BE2C (cell line): ENCODE data around the gene TPBGL.

Experiments used
- DNase-seq: peaks from one replicate; pipeline ENCODE4 v3.0.0-alpha.2; 2020
- H3K27me3 ChIP-seq: fragments of 250-450 bp; sonication (Bioruptor Pico); 2 replicates; pipeline ENCODE4 v1.5.1; 2020; ENCODE audit warnings: mild to moderate bottlenecking
- H3K36me3 ChIP-seq: fragments of 250-450 bp; sonication (Bioruptor Pico); 2 replicates; pipeline ENCODE4 v1.5.1; 2020; ENCODE audit warnings: mild to moderate bottlenecking
- H3K4me1 ChIP-seq: fragments of 250-450 bp; sonication (Bioruptor Pico); 2 replicates; pipeline ENCODE4 v1.5.1; 2020
- H3K4me3 ChIP-seq: 2 replicates; pipeline ENCODE4 v1.5.1; 2011; ENCODE audit warnings: low read depth, low read length
- H3K9me3 ChIP-seq: fragments of 250-450 bp; sonication (Bioruptor Pico); 2 replicates; pipeline ENCODE4 v1.5.1; 2020
- TF ChIP-seq, protein P1 (sequence below): IDR thresholded peaks from 2 replicates; pipeline ENCODE4 v1.5.1; 2012; ENCODE audit warnings: mild to moderate bottlenecking, low read depth, low read length

Gene TPBGL

DNA sequence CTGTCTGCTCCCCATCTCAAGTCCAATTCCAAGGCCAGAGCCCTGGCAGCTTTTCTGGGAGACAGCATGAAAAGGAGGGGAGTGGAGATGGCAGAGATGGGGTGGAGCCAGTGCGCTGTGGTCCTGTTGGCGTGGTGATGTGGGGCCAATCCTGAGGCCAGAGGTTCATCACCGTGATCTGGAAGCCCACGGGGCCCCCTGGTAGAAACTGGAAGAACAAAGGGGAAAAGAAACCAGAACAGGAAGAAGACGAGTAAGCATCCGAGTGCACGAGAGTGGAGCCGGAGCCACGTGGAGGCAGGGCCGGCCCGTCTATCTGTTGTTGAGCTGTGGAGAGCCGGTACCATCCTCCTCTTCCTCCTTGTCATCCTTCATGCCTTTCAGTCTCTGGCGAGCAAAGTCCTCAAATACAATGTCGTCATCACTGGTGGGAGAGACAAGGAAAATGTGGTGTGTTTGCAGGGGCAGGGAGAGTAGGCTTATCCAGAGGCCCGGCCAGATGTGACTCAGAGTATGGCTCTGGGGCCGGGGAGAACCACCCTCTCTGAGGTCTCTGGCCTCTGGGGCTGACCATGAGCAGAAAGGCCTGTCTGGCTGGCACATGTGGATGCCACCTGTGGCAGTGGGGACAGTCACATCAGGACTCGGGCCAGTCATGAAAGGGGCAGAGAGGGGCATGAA is 25.4 kb downstream of the TPBGL start:
- Histone ChIP-seq H3K36me3 (peaks cover 21% of the 10 kb centered on the region), H3K9me3 (no peaks in the 10 kb centered on the region), H3K4me1 (no peaks in the 10 kb centered on the region), H3K4me3 (no peak overlapping the region), H3K27me3 (no peaks in the 10 kb centered on the region)
- DNase-seq = peak; percentile 10
- TF ChIP-seq, protein P1, sequence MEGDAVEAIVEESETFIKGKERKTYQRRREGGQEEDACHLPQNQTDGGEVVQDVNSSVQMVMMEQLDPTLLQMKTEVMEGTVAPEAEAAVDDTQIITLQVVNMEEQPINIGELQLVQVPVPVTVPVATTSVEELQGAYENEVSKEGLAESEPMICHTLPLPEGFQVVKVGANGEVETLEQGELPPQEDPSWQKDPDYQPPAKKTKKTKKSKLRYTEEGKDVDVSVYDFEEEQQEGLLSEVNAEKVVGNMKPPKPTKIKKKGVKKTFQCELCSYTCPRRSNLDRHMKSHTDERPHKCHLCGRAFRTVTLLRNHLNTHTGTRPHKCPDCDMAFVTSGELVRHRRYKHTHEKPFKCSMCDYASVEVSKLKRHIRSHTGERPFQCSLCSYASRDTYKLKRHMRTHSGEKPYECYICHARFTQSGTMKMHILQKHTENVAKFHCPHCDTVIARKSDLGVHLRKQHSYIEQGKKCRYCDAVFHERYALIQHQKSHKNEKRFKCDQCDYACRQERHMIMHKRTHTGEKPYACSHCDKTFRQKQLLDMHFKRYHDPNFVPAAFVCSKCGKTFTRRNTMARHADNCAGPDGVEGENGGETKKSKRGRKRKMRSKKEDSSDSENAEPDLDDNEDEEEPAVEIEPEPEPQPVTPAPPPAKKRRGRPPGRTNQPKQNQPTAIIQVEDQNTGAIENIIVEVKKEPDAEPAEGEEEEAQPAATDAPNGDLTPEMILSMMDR = no peak

DNA sequence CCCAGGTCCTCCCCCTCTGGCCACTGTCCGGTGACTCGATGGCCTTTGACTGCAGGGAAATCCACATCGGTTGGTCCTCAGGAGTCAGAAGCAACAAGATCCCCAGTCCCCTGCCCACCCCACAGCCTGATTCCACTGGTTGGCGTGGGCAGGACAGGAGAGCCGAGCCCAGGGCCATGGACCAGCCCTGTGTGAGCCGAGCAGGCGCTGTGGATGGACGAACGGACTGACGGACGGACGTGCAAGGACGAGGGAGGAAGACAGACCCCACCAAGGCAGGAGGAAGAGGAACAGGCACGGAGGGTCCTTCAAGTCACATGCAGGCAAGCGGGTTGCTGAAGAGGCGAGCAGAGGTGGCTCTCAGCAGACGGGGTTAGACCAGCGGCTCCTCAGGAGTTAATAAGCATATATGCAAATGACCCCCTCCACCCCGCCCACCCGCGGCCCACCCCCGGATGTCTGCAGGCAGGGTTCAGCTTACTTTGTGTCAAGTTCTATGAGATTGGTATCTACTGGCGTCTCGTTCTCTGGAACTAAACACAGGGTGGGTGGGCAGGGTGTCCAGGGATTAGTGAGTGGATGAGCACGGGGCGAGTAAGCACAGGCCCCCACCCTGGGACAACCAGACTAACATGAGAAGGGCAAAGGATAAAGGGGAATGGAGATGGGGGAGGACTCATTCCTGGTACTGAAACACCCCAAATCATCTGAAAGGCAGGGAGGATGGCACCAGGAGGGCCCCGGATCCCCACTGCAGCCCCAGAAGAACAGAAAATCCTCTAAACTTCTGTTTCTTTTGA is 26.8 kb downstream of the TPBGL start:
- TF ChIP-seq, protein P1 = no peak
- Histone ChIP-seq H3K9me3 (no peaks in the 10 kb centered on the region), H3K4me3 (no peak overlapping the region), H3K36me3 (peaks cover 32% of the 10 kb centered on the region), H3K4me1 (no peaks in the 10 kb centered on the region), H3K27me3 (no peaks in the 10 kb centered on the region)
- peak; percentile 6 for DNase-seq

DNA sequence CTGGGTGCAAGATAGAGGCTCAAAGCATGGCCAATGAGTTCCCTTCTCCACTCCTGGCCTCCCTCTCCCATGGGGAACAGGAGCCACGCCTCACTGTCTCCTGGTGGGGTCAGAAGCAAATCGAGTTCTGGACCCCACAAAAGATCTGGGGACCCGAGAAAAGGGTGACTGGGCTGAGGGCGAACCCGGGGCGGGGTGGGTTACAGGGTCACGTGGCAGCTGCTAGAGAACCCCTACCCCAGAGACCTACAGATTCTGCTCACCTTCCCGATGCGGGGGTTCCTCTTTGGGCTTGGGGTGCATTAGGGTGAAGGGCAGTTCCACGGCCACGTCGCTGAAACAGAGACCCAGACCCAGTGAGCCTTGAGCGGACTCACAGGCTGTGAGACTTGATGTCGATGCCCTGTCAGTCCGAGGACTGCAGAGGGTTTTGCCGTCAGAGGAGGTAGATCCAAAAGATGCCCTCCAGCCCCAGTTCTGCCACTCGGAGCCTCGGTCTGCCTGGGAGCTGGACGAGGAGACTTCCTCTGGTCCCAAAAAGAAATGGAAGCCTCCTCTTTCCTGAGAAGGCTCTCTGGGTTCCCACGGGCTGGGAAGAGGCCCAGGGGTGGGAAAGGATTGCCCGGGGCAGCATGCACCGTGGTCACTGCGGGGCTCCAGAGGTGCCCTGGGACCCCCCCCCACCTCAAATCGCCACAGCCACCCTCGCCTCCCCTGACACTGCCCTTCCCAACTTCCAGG is 28.2 kb downstream of the TPBGL start:
- Histone ChIP-seq H3K36me3 (peaks cover 39% of the 10 kb centered on the region), H3K4me1 (no peaks in the 10 kb centered on the region), H3K27me3 (no peaks in the 10 kb centered on the region), H3K4me3 (no peak overlapping the region), H3K9me3 (no peaks in the 10 kb centered on the region)
- TF ChIP-seq, protein P1 = no peak
- peak; percentile 9 for DNase-seq

DNA sequence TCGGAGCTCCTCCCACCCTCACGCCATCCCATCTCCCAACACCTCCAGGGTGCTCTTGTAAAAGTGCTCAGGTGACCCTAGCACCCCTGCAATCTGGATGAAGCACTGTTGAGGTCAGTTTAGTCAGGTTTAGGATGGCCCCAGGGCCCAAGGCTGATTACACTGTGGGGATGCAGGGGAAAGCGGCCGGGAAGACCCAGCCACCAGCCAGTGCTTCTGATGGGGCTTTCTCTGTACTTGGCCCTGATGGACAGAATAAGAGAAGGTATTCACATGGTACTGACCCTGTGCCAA is 28.7 kb downstream of the TPBGL start:
- no peak for DNase-seq
- TF ChIP-seq, protein P1 = no peak
- Histone ChIP-seq H3K27me3 (no peaks in the 10 kb centered on the region), H3K36me3 (peaks cover 45% of the 10 kb centered on the region), H3K4me1 (no peaks in the 10 kb centered on the region), H3K9me3 (no peaks in the 10 kb centered on the region), H3K4me3 (no peak overlapping the region)

DNA sequence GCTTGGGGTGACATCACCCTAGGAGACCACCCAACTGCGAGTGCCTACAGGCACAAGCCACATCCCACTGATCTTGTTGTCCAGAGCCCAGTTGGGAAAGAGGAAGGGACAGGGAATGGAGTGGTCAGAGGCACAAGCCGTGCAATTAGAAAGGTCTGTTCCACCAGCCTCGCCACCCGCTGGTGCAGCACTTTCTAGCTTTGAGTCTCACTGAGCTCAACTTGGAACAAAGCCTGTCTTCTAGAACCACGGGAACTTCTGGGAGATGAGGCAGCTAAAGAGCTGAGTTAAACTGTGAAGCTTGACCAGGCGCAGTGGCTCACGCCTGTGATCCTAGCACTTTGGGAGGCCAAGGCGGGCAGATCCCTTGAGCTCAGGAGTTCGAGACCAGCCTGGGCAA is 29.3 kb downstream of the TPBGL start:
- Histone ChIP-seq H3K9me3 (no peaks in the 10 kb centered on the region), H3K4me3 (no peak overlapping the region), H3K36me3 (peaks cover 45% of the 10 kb centered on the region), H3K4me1 (no peaks in the 10 kb centered on the region), H3K27me3 (no peaks in the 10 kb centered on the region)
- TF ChIP-seq, protein P1 = no peak
- DNase-seq = peak; percentile 3

DNA sequence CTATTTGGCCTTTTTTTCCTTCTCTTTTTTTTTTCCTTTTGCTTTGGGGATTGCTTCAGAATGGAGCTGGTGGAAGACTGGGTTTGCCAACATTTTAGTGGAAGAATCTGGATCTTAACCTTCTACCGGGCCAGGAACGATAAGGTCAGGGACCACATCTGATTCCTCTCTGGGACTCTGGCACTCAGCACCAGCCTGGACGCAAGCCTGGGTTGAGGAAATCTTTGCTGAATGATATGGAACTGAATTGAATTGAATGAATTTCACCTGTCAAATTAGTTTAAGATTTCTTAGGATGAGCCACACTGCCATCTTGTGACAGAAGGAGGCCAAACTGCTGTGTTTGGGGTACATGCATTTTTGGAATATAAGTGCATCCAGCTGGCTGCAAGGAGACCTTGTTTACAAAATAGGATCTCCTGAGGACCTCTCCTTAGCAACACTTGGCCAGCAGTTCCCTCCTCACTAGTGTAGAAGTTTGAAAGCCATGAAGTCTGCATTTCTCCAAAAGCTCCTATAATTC is 30.4 kb downstream of the TPBGL start:
- H3K9me3 ChIP-seq = no peaks in the 10 kb centered on the region
- no peak overlapping the region for H3K4me3 ChIP-seq
- TF ChIP-seq, protein P1 = peak; percentile 50
- no peaks in the 10 kb centered on the region for H3K27me3 ChIP-seq
- H3K36me3 ChIP-seq = peaks cover 45% of the 10 kb centered on the region
- peak; percentile 5 for DNase-seq
- H3K4me1 ChIP-seq = no peaks in the 10 kb centered on the region
